Panc1 (cell line): Measurements from ENCODE around the gene ZCCHC2.

Experiments used
- SIN3A ChIP-seq: IDR thresholded peaks from 2 replicates; pipeline ENCODE4 v1.6.1; 2012; ENCODE audit warnings: low read depth, mild to moderate bottlenecking, low read length, moderate library complexity, borderline replicate concordance; ENCODE audit not compliant: insufficient read depth
- TF ChIP-seq, protein P1 (sequence below): fragments of 450-650 bp; IDR thresholded peaks from 2 replicates; pipeline ENCODE4 v1.5.1; 2017; ENCODE audit warnings: mild to moderate bottlenecking

- TF ChIP-seq, protein P1, sequence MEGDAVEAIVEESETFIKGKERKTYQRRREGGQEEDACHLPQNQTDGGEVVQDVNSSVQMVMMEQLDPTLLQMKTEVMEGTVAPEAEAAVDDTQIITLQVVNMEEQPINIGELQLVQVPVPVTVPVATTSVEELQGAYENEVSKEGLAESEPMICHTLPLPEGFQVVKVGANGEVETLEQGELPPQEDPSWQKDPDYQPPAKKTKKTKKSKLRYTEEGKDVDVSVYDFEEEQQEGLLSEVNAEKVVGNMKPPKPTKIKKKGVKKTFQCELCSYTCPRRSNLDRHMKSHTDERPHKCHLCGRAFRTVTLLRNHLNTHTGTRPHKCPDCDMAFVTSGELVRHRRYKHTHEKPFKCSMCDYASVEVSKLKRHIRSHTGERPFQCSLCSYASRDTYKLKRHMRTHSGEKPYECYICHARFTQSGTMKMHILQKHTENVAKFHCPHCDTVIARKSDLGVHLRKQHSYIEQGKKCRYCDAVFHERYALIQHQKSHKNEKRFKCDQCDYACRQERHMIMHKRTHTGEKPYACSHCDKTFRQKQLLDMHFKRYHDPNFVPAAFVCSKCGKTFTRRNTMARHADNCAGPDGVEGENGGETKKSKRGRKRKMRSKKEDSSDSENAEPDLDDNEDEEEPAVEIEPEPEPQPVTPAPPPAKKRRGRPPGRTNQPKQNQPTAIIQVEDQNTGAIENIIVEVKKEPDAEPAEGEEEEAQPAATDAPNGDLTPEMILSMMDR: no peak
- no peak for TF ChIP-seq SIN3A
Measured at GRCh38 chr18:62521082-62521481, 1.7 kb upstream of the ZCCHC2 start.
